GM19467 (cell line): ENCODE measurements around the gene SDK2.

Experiments used
- ATAC-seq: cut with Tn5 transposase; IDR thresholded peaks from one replicate; pipeline ENCODE4 v1.9.1; 2021; ENCODE audit warnings: mild to moderate bottlenecking, moderate library complexity; ENCODE audit not compliant: unreplicated experiment

The SDK2 gene

DNA sequence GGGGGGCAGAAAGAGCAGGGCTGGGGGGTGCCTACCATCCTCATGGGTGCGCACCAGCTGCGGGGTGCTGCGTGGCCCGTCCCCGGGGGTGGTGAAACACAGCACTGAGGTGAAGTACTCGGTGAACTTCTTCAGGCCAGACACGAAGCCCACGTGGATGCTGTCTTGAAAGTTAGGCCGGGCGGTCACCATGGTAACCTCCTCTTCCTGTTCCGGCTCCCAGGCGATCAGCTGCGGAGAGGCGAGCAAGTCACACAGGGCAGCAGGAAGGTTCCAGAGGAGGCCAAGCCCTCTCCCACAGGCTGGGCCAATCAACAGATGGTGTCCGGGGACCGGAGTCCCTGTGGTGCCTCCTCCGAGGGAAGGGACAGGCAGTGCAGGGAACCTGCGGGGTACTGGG lies 242.3 kb downstream of the SDK2 start:
- ATAC-seq: no peak

DNA sequence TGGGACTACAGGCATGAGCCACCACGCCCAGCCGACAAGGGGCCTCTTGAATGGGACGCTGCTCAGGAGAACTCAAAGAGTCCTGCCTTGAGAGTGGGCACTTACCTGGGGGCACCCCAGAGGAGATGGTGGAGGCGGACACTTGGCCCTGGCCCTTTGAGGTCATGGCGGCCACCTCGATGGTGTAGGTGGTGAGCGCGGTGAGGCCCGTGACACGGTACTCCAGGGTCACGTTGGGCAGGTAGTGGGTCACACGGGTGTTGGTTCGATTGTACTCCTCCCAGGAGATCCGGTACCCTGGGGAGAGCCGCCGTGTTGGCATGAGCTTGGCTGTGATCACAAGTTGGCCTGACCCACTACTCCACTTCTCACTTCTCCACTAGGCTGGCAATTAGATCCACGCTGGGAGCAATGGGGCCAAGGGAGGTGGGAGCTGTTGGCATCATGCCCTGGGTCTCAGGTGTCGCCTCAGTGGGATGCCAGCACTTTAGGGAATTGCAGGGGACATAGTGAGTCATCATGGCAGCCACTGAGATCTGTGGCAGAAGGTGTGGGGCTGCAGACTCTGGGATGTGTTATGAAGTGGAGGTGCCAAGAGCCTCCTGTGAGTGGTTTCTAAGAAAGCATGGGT lies 243.2 kb downstream of the SDK2 start:
- ATAC-seq: no peak

DNA sequence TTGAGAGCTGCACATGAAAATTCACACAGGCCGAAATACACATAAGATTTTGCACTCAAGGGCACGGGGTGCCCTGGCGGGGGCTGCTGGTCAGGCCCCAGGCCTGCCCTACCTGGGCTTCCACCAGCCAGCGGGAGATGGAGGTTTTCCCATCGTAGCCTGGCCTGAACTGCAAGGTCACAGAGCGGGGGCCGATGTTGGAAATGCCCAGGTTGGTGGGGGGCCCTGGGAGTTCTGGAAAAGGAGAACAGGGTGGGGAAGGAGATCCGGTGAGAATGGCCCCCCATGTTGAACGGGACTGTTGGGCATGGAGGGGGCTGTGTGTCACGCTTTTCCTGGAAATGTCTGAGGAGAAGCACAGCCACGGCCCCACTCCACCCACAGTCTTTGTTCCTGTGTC lies 245.2 kb downstream of the SDK2 start:
- no peak for ATAC-seq

DNA sequence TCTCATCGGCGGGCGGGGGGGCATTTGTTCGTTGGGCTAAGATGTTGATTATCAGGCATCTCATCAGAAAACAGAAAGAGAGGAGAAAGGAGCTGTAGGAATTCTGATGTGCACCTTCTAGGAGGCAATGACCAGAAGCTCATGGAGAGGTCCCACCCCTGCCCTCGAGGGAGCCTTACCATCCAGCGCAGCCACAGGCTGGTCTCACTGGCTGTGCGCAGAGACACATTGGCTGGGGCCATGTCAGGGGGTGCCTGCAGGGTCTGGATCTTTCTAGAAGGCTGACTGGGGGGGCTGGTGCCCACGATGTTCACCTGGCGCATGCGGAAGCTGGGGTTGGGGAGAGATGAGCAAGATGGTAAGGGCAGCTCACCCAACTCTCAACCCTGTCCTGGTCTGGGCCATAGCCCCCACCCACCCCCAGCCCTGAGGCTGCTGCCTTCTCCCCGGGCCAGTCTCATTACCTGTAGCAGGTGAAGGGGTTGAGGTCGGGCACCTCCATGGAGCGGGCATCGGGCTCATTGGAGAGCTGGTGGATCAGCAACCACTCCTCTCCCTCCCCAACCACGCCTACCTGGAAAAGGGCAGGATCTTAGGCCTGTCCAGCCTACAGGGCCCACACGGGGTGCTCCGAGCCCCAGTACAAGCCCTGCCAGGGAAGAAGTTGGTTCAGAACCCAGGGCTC lies 246.2 kb downstream of the SDK2 start:
- ATAC-seq: no peak

DNA sequence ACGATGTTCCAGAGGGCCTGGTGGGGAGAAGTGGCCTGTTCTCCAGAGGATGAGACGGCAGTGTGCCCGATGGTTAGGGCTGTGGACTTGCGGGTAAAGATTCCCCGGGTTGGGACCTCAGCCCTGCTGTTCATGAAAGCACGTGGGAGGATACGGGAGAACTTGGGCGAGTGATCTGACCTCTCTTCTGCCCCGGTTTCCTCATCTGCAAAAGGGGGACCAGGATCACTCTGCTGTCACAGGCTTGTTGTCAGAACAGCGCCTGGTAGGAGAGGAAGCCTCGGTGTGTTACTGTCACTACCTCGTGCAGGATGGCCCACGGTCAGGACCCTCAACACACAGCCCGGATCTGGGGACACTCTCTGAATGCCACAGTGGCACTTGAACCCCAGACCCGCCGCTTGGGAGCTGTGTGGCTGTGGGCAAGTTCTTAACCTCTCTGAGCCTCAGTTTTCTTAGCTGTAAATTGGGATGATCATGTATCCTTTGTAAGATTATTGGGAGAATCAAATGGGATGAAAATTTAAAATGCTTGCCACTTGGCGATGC lies 246.9 kb downstream of the SDK2 start:
- ATAC-seq: no peak

- no peak for ATAC-seq
Observed at GRCh38 chr17:73396431-73397277, 247.6 kb downstream of the SDK2 start.

GRCh38 chr17:73394512-73395450 lies 249.5 kb downstream of the SDK2 start:
- no peak for ATAC-seq

DNA sequence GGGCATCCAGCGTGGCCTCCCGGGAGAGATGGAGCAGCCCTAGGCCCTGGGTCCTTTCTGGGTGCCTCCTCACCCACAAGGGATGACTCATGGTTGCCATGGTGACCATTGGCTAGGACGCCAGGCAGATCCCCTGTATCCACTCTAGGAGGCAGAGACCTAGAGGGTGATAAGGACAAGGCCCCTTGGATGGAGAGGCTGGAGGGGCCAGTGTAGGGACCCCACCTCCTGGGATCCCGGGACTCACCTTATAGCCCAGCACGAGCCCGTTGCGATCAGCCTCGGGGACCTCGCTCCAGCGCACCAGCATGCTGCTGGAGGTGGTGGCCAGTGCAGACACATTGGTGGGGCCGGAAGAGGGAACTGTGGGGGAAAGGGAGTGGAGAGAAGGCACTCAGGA lies 250.3 kb downstream of the SDK2 start:
- no peak for ATAC-seq

DNA sequence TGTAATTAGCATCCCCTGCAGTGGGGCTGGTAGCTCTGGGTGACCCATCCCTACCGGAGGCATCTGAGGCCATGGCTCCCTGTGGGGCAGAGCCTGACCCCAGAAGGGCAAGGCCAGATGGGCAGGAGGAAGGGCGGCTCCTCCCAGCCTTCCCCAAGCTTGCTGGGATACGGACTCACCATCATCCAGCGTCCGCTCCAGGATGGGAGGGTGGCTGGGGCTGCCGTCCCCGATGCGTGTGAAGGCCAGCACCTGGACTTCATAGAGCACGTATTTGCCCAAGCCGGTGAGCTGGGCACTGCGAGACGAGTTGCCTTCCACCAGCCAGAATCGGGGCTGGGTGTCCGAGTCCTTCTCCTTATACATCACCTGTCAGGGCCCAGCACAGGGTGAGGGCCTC lies 250.9 kb downstream of the SDK2 start:
- ATAC-seq: no peak

GRCh38 chr17:73391331-73392265 lies 252.6 kb downstream of the SDK2 start:
- no peak for ATAC-seq

DNA sequence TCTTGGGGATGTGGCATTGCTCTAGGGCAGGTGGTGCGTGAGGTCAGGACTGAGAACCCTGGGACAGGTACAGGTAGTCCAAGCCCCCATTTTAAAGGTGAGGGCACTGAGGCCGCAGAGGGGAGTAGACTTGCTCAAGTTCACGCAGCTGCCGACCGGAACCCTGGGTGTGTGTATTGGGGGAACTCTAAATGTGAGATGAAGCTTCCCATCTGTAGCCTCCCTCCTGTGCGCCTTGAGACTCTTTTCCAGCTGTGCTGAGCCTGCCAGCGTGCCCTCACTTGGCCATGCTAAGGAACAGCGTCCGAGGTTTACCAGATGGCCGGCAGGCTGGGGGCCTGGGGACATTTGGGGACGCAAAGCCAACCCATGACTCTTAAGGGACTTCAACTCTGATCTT lies 253.4 kb downstream of the SDK2 start:
- no peak for ATAC-seq

- no peak for ATAC-seq
Observed at GRCh38 chr17:73390221-73390620, 254.0 kb downstream of the SDK2 start.

DNA sequence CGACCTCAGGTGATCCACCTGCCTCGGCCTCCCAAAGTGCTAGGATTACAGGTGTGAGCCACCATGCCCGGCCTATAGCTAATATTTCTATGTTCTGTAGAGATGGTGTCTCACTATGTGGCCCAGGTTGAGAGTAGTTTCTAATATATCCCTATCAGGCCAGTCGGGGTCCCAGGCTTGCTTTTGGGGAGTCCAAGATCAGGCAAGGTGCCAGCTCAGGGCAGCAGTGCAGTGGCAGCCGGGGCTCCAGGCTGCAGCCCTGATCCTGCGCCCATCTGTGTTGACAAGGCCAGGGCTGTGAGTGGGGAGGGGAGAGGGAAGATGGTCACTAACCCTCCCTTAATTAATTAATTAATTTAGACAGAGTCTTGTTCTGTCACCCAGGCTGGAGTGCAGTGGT lies 254.8 kb downstream of the SDK2 start:
- no peak for ATAC-seq

GRCh38 chr17:73388578-73388905 lies 255.7 kb downstream of the SDK2 start:
- no peak for ATAC-seq

GRCh38 chr17:73387746-73388577 lies 256.3 kb downstream of the SDK2 start:
- ATAC-seq: no peak

DNA sequence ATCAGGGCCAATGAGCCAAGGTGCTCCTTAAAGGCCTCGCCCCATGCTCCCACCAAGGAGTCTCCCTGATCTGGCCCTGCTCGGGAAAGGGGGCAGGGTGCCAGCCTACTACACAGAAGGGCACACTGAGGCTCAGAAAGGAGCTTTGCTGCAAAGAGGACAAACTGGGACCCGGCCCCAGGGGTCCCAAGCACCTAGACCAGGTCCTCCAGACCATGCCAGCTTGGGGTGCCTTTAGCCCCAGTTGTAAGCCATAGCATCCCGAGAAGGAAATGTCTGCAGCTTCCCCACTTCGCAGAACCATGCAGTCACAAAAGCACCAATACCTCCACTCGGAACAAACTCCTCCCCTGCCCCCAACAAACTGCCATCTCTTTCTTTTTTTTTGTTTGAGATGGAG lies 257.7 kb downstream of the SDK2 start:
- ATAC-seq: no peak

- no peak for ATAC-seq
Observed at GRCh38 chr17:73384926-73385325, 259.3 kb downstream of the SDK2 start.

DNA sequence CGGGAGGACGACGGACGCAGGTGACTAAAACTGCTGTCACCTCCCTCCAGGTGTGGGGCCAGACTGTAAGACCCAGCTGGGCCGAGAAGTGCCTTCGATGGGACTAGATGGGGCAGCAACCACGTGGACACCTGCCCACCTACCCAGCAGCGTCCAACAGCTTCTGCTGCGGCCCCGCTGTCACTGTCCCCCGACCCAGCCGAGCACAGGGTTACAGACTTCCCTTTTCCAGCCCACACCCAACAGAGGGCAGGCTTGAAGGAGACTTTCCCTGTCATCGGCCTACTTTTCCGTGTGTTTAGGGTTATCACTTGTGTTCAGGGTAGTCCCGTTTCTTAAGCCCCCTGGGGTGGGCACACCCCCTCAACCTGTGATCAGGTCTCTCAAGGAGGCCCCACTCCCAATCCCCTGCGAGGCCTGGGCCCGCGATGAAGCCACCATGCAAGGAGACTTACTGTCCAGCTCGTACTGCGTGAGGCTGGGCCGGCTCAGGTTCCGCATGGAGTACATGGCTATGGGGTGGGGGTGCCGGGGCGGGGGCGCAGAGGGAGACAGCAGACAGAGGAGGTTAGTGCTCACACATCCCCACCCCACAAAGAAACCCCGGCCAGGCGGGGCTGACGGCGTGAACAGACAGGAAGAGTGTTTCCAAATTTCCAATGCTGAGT lies 263.7 kb downstream of the SDK2 start:
- no peak for ATAC-seq
